Activated CD8-positive, alpha-beta memory T cell treated with anti-CD3 and anti-CD28 coated beads for 1 hour (primary cell): ENCODE results near the gene KCNK10.

Experiments
- DNase-seq, 2 donors: peaks; one replicate each; pipeline ENCODE4 v3.0.0-alpha.2; 2020; ENCODE audit warnings: low read depth in 1 of 2; ENCODE audit errors: extremely low read depth in 1 of 2

Gene KCNK10

DNA sequence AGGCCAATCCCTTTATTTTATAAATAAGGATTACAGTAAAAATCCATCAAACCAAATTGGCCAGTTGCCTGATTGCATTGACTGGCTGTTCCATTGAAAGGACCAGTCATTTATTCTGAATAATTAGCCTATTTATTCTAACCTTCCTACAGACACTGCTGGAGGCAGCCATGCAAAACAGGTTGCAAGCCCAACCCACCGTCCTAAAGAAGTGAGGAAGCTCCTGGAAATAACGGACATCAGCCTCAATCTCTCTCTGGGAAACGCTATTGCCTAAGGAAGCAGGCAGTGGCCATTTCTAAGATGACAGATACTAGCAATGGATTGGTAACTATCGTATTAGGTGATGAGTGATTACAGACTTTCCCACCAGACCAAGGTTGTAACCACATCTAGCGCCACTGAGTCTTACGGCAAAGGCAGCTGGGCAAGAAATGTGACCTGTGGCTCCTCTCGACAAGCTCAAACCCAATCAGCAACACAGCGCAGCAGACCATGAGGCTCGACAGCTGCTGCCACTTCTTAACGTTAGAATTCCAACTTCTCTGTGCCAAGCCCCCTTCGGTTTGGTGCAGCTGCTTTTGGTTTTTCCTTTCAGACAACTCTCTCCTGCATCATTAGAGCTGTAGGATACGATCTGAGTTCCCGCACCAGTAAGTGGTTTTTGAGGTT is 134.2 kb downstream of the KCNK10 start:
- DNase-seq, result no peak

DNA sequence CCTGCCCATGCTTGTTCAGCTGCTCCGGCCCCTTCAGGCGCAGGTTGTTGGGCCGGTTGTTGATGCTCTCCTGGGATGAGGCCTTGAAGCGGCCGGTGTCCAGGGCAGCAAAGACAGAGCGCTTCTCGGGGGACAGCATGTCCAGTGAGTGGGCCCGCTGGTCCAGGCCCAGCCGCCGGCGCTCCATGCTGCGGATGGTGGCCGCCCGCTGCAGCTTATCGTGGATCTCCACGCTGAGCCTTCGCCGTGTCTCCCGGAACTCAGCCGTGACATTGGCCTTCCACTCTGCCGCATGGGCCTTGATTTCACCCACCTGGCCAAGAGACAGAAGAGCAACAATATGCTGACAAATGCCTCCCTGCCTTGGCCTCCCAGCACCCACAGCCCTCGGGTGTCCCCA is 137.2 kb downstream of the KCNK10 start:
- DNase-seq, result no peak

DNA sequence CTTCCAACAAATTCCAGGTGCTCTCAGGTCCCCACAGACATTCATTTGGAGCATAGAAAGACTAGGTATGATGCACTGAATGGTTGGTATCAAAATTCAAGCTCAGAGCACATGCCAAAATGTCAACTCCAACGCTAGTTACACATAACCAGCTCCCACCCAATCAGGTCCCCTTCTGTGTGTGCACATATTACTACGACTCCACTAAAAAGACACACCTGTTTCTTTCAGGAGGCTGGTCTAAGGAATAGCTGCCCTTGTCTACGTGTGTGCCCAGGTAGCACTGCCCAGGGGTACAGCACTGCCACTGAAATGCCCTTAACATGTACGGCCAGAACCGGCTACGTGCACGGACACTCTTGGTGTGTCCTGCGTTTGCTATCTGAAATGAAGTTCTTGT is 138.1 kb downstream of the KCNK10 start:
- no peak for DNase-seq

DNA sequence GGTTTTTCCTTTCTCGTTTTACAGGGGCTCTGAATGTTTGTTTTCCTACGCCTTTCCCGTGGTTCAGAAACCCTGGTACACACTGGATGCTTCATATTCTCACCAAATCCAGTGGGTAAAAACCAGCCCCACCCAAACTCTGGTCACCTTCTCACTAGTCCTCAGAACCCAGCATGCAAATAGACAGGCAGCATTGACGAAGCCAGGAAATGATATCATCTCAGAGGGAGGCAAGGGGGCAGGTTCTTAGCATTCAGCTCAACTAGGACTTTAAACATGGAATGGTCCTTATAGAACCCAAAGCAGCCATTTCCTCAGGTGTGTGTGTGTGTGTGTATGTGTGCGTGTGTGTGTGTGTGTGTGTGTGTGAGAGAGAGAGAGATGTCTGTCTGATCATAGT is 142.0 kb downstream of the KCNK10 start:
- no peak for DNase-seq

DNA sequence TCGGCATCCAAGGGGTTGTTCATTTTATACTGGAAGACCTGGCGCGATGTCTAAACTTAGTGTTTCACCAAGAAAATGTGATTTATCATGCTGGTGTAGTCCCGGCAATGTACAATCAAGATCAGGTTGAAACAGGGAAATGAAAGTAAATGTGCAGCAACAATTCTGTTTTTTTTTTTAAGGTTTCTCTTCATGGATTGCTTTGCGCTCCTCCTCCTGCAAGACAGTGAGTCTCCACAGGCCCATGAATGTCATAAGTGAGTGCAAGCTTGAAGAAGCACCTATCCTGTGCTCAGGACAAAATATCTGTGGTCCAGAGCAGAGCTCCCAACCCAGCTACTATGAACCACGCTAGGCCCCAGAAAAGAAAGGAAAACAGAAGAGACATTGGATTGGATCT is 143.4 kb downstream of the KCNK10 start:
- no peak for DNase-seq

DNA sequence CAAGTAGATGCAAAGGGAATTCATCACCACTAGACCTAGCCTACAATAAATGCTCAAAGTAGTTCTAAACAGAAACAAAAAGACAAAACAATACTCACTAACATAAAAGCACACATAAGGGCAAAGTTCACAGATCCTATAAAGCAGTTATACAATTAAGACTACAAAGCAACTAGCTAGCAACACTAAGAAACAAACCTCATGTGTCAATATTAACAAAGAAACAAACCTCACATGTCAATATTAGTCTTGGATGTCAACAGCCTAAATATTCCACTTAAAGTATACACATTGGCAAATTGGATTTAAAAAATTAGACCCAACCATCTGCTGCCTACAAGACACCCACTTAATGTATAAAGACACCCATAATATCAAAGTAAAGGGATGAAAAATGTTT is 152.7 kb downstream of the KCNK10 start:
- no peak for DNase-seq

DNA sequence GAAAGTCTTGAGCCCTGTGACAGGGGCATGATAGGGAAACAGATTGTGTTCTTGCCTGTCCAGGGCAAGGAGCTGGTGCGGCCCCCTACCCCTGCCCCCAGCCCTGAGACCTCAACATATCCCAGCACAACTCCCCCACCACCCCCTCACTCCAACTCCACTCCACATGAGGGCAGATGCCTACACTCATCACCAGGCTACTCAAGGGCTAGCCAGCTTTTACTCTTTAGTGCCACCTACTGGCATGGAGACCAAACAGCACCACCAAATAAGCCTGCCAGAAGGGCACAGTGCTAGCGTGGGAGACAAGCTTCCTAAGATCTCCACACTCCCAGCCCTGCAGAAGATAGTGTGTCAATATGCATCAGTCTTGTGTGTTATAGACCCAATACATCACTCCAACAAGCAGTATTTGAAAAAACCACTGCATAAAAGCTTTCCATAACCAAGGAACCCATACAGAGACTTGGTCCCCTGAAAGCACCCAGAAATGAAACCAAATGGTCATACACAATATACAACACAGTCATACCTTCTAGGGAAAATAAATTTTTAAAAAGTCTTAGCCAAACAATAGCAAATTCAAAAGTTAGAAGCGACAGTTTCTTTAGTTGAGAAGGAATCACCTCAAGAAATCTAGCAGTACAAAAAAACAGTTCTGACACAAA is 154.4 kb downstream of the KCNK10 start:
- peak; percentile 7 to 25 for DNase-seq

DNA sequence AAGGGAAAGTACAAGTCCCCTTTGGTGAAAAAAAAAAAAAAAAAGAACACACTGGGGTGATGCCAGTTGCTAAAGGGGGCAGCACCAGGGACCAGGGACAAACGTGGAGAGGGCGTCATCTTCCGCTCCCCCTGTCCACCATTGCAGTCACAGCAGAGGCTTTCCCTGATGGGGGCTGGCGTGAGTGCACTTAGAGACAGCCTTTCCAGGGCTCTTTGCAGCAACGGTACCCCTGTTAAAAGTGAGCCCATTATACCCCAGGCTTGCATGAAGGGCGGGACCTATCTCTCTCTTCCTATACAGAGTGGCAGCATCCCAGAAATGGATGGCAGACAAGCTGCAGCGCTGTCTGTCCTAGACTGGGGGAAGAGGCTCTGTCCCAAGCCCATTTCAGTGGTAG is 155.0 kb downstream of the KCNK10 start:
- no peak for DNase-seq

DNA sequence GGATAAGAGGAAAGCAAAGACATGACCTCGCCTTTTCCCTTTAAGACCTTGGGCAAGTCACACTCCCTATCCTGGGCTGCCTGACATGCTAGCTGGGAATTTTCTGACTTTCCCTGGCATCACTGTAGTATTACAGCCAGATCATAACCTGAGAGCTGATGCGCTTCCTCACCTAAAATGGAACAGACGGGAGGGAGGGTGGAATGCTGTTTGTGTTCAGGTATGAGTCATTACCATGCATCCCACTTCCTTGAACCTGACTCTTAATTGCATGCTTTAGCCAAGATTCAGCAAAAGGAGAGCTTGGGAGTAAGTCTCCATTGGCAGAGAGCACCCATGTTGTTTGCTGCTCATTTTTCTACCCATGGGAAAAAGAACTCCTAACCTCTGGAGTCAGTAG is 156.5 kb downstream of the KCNK10 start:
- no peak for DNase-seq

DNA sequence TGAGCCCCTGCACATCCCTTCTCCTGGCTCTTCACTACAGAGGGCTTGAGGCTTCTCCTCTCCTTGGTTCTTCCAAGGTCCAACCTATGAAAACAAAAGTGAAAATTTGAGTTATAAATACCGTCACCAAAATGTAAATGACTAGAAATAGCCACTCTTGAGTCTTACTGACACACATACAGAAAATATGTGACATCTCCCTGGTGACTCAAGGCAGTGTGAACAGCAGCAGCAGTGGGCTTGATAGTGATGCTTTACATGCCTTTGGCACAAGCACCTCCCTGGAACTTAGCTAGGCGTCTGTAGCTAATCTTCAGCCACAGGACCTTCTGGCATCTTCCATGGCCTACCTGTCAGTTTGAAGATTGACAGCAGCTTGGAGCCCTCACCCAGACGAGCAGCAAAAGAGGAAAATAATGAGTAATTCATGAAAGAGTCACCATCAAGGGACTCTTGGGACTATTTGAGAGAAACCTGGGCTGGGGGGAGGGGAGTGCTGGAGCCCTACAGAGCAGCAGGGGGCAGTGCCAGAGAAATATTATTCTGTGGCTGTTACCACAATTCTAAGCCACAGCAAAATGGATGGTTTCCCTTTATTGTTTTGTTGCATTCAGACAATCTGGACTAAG is 158.0 kb downstream of the KCNK10 start:
- no peak for DNase-seq

DNA sequence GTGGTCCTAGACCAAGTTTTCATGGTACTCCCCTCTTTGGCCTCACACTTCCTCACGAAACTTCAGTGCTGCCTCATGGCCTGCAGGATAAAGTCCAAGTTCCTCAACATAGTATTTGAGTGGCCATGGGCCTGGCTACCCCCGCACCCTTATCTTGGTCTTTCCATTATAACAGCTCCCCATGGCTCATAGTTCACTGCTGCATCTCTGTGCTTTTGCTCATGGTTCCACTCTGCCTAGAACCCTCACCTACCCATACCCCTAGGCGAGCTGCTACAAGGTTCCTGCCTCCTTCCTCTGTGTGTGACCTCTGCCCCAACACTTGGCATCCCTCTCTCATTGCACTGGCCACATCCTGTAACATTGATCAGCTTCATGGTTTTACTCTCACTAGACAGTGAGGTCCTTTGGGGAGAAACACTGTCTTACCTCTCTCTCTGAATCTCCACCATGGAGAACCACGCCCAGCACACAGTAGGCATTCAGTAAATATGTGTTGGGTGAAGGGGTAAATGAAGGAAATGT is 159.3 kb downstream of the KCNK10 start:
- no peak for DNase-seq

DNA sequence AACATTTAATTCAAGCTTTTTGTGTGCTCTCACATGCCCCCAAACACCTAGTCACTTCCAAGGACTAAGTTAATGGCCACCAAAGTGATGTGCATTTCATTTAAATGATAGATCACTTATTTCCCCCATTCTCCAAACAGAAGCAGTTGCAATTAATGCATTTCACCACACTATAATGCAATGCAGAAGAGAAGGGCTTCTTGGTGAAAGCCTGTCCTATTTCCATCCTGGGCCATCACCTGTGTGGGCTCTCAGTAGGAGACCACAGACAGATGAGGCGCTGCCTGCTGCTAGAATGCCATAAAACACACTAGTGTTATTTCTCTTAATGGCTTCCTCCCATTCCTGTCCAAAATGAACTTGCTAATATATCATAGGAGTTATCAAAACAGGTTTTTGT is 166.9 kb downstream of the KCNK10 start:
- DNase-seq, result no peak

DNA sequence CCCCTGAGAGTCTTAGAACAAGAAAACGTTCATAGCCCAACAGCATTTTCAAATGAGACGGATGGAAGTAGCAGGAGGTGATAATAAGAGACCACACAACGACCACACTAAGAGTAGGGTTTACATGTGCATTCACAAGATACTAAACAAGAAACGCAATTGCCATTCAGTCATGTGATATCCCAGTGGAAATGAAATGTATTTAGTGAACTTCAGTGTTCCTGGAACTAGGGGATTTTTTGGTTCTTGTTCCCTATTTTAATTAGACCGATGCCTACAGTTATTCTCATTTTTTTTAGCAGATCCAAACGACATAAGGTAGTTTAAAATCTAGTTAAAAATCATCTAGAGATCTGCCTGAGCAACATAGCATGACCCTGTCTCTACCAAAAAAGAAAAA is 168.1 kb downstream of the KCNK10 start:
- no peak for DNase-seq

DNA sequence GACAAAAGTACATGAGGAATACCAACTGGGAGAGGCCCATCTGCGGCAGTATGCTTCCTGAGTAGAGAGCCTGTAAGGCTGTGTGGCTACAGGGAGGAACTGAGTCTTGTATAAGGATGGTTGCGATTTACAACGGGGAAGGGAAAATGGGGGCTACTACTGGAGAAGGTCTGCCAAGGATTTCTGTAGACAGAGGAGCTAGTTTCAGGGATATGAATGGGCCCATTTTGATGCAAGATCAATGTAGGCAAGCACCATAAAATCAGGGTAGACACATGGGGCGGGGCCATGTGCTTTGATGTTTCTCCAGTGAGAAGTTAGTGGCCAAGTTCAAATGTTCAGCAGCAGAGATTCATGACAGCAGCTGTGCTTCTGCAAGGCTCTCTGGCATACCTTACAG is 168.7 kb downstream of the KCNK10 start:
- DNase-seq, result no peak

DNA sequence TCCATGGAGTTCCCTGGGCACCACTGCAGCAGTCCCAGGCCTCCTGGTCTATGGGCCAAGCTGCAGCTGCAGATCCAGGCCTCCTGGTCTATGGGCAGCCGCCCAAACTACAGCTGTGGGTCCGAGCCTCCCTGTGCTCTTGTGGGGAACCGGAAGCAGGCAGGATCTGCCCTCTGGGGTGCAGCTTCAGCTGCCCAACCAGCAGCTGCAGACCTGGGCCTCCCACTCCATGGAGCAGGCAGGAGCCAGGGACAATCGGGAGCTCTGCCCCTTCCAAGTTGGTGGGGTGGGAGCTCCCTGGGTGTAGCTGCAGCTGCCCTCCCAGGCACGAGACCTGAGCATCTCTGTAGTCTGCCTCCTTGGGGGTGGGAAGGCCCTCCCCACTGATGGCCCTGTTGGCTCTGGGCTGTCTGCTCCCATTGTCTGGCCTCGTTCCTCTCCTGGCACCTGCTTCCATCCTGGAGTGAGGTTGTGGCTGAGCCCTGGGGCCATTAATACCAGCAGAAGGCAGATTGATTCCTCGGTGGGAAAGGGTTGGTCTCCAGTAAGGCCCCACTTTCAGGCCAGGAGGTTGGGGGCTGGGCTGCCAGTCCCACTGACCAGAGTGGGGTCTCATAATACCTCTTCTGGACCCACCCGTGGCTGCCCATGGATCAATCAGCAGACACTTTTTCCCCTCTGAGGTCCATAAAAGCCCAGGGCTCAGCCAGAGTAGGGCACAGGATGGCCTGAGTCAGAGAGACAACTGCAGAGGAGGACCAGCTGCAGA is 176.0 kb downstream of the KCNK10 start:
- DNase-seq, result no peak

DNA sequence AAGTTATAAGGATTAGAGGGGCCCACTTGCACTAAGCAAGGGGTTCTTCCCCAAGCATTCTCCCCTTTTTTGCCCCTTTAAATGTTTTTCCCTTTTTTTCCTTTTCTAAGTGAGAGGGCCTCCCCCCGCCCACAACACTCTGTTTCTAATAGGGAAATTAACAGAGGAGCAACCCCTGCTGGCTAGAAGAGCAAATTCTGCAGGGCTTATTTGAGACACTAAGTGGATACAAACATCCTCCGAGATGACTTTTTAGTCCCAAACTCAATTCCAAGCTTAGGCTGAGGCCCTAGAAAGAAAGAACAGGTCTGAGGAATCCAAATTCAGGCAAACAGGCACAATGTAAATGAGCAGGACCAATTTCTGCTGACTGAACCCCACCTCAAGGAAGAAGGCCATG is 179.3 kb downstream of the KCNK10 start:
- DNase-seq, result no peak

DNA sequence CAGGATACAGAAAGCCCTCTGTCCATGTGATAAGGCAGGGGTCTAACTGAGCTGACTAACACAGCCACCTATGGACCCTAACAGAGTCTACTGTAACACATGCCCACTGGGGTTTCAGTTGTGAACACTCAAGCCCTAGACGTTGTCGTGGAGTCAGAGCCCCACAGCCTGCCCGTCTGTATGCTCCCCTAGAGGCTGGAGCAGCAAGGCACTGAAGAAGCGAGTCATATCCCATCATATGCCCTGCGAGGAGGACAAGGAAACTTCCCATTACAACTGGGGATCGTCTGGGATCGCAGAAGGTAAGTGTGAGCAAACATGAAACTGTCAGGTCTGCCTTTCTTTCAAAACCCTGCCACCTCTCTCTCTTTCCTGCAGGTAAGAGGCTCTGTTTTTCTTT is 180.1 kb downstream of the KCNK10 start:
- DNase-seq, result no peak

DNA sequence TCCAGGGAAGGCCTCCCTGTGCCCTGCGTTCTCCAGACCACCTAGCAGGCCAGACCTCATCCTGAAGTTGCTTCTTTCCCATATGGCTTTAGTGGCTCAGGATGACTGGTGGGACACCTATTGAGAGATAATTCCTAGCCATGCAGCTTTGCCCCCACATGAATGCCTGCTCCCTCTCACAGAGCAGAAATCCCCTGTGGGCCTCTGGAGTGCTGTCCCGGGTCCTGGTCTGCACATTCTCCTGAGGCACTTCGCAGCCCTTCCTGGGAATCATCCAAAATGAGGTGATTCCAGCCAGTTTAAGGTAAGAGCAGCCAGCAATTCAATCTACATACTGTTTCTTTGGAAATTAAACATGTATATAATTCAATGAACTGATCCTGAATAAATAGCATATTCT is 182.2 kb downstream of the KCNK10 start:
- DNase-seq, result no peak

DNA sequence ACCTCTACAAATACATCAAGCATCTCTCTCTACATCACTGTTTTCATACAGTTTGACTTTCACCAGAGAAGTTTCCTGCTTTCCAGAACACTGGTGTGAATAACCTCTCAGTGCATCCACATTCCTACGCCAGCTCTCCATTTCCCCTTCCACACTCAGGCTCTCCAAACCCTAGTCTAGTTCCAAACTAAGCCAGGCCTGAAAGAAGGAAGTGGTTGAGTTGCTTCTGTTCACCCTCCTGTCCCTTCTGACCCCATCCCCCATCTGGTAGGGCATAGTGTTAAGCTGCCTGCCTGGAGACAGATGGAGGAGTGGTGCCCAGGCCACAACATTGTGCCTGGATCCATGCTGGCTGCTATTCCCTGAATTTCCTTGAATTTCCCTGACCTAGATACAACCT is 185.7 kb downstream of the KCNK10 start:
- no peak for DNase-seq
